HG03460 (cell line): ENCODE measurements around the gene TBCCD1.
"Not testable (repeated sequence)": the region's sequence is repeated elsewhere in the genome, so short reads cannot be mapped to it uniquely, and the experiment has no call there.

ENCODE experiments used
- ATAC-seq: cut with Tn5 transposase; IDR thresholded peaks from one replicate; pipeline ENCODE4 v1.9.1; 2021; ENCODE audit not compliant: unreplicated experiment

The TBCCD1 gene

DNA sequence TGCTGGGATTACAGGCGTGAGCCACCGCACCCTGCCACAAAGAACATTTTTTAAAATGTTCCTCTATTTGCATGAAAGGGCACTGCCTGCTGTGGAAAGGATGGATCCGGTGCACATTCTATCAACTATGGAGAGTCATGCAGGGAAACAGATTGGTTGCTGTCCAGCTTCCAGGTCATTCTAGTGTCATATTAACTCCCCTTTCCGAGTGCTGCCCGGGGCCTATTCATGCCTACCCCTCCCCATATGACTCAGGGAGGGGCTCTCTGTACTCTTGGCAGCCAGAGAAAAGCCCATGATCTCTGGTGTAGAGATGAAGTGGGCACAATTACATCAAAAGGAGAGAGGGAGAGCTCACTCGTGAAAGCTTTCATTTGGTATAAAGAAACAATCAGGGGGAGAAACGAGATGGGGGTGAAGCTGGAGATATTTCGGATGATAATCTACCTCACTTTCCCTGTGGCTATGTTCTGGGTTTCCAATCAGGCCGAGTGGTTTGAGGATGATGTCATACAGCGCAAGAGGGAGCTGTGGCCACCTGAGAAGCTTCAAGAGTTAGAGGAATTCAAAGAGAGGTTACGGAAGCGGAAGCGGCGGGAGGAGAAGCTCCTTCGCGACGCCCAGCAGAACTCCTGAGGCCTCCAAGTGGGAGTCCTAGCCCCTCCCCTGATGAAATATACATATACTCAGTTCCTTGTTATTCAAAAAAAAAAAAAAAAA lies 29.6 kb upstream of the TBCCD1 start:
- ATAC-seq: no peak

DNA sequence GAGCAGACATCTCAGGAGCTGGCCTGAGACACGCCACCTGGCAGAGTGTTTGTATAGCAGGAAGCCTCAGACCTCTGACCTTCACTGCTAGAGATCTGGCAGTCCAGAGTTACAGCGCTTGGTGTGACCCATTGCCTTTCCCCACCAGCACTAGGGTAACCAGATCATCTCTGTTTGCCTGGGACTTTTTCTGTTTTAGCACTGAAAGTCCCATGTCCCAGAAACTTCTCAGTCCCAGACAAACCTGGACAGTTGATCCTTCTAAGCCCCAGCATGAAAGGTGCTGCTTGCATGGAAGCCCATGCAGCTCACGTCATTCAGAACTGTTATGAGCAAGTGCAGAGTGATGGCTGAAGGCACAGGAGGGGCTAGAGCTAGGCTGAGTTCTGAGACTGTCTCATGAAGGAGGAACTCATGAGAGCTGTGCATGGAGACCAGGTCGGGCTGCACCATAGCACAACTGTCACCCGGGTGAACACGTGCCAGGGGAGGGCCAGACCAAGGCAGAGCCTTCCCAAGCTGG lies 27.5 kb upstream of the TBCCD1 start:
- ATAC-seq: no peak

DNA sequence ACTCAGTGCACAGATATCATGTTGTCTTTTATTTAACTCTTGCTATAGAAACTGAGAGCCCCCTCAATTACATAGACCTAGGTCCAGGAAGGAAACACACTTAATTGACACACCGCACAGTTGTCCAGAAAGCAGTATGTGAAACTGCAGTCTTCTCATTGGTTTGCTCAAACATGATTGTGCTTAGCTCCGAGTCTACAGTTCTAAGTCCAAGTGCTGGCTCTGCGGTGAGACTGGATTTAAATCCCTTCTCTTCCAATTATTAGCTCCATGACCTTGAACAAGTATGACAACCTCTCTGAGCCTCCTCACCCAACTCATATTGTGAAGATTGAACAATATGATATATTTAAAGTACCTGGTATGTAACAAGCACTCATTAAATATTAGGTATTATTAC lies 26.7 kb upstream of the TBCCD1 start:
- no peak for ATAC-seq

- no peak for ATAC-seq
Observed at GRCh38 chr3:186592682-186593081, 25.5 kb upstream of the TBCCD1 start.

- ATAC-seq: no peak
Observed at GRCh38 chr3:186590580-186591295, 23.6 kb upstream of the TBCCD1 start.

DNA sequence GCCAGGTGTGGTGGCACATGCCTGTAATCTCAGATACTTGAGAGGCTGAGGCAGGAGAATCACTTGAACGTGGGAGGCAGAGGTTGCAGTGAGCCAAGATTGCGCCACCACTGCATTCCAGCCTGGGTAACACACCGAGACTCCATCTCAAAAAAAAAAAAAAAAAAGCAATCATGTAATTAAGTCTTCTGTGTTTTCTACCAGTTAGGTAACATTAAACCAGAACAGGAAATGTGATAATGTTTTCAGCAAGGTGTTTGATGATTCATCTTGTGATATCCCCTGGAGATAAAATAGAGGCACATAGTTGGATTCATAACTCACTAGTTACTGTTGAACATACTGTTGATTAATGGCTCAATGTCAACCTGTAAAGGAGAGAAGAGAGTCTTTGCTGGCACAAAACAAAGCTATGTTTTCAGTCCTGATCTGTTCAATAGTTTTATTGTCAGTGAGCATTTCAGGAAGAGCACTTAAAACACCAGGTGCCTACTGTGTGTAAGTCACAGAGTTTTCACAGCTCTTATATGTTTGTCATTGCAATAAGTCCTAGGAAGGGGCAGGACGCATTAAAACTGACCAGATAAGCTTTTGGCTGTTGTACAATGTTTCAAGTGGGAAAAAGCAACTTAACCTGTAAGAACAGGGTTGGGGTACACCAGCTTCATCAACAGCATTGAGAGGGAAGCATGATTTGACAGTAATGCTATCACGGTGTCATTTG lies 22.9 kb upstream of the TBCCD1 start:
- no peak for ATAC-seq

GRCh38 chr3:186589121-186589520 lies 22.0 kb upstream of the TBCCD1 start:
- no peak for ATAC-seq

DNA sequence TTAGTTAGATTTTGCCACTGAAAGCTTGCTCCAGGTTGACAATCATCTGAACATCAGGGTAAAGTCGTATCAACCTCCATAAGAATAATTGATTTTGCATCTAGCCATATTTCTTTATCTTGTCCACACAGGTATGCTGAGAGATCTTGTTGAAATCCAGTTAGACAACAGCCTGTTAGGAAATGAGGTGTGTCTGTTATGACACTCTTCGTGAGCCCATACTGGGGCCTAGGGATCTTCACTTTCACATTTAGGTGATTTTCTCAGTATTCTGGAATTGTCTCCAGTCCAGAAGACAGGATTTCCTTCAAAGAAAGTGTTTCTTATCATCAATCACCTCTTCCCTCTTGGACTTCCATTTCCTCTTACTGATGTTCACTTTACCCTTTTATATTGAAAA lies 21.5 kb upstream of the TBCCD1 start:
- no peak for ATAC-seq

GRCh38 chr3:186587183-186587582 lies 20.0 kb upstream of the TBCCD1 start:
- ATAC-seq: no peak

DNA sequence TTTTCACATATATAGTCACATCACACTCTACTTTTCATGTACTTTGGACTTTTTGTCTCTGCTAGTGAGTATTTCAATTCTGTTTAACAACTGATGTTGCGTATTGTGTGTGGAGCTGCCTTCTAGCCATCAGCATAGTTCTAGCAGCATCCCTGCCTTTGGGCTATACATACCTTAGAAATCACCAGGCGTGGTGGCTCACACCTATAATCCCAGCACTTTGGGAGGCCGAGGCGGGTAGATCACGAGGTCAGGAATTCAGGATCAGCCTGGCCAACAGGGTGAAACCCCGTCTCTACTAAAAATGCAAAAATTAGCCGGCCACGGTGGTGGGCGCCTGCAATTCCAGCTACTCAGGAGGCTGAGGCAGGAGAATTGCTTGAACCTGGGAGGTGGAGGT lies 19.1 kb upstream of the TBCCD1 start:
- not testable (repeated sequence) for ATAC-seq

DNA sequence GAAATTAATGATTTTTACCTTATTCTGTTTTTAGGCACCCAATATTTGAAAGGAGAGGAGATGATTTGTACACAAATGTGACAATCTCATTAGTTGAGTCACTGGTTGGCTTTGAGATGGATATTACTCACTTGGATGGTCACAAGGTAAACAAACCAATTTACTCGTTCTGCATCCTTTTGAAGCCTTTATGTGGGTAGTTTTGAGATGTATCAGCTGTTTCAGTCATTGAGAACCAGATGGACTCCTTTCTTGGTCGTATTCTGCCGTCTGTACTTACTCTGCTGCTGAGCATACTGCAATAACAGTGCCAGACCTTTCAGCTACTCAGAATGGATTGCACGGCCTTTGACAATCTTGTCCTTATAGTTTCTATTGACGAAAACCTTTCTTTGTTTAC lies 16.7 kb upstream of the TBCCD1 start:
- no peak for ATAC-seq

DNA sequence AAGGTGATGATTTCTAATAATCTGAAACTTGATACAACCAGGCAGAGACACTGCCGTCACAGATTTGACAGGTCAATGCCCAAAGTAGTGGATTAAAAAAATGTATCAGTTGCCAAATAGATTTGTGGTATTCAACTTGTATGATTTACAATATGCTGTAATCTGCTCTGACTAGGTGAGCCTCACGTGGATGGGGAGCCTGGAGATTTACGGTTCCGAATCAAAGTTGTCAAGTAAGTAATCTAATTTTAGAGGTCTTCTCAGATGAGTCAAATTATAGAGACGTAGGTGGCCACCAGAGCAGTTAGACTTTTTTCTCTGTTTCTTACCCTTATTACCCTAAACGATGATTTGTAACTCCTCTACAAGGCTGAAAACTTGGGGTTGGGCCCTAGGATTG lies 15.4 kb upstream of the TBCCD1 start:
- ATAC-seq: no peak

DNA sequence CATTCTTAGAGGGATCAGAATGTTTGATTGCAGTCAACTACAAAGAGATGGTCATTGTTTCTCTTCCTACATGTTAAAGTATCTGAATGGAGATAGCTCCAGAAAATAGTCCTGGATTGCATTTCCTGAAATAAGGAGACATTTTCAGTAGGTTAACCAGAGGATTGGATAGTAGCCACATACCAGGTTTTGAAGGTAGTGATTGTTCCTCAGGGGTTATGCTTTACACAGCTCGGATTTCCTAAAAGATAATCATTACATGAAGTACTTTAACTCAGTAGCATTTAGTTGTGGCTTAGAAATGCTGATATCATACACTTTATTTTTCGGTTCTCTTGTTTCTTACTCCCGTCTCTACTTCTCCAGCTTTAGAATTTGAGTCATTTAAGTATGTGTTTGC lies 13.6 kb upstream of the TBCCD1 start:
- ATAC-seq: no peak

DNA sequence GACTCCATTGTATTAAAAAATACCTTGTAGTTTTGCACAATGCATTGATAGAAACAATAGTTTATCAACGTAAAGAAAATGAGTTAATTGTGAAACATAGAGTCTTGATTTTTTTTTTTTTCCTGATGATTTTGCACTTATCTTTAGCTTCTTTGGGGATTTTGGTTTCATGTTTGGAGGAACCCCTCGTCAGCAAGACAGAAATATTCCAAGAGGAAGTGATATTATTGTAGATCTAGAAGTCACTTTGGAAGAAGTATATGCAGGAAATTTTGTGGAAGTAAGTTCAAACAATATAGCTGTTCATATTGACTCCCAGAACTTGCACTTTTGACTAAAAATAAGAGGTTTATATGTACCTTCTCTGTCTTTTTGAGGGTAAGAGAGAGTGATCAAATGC lies 10.4 kb upstream of the TBCCD1 start:
- no peak for ATAC-seq

DNA sequence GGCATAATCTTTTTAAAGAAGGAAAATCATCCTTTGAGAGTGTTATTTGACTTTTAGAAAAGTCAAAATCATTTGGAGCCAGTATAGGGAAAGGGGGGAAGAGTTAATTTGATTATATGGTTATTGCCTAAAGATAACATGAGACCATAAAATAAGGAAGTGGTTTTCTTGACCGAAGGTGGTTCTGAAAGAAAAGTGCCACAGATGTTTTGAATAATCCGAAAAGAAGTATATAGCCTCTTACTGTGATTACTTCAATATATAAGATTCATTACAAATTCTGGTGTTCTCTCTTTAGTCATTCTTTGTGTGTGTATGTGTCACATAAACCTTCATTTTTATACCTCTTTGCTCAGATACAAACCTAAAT lies 4.5 kb upstream of the TBCCD1 start:
- no peak for ATAC-seq

- no peak for ATAC-seq
Observed at GRCh38 chr3:186570941-186571643, 4.0 kb upstream of the TBCCD1 start.

DNA sequence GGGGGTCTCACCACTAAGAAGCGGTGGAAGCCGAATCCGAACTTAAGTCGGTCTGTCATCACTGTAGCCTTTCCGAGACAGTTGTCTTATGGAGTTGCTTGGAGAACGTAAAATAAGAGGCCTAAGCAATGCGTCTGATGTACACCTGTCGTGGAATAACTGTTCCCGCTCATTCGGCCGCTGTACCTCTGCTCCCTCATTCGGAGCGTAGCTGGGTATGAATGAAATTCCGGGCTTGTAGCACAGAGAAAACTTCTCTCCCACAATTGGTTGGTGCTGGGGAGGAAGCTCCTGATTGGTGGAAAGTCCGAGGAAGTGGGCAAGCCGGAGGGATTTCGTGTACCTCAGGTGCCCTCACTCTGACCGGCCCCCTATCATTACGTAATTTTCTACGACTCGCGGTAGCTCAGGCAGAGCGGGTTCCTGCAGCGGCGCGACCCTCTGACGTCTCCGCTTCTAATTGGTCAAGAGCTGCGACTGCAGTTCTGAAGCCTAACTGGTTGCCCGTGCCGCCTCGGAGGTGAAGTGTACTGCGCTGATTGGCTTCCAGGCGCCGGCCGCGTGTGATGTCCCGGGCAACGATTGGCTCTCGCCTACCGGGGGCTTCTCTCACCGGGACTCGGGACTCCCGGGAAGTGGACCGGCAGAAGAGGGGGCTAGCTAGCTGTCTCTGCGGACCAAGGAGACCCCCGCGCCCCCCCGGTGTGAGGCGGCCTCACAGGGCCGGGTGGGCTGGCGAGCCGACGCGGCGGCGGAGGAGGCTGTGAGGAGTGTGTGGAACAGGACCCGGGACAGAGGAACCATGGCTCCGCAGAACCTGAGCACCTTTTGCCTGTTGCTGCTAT lies 3.2 kb upstream of the TBCCD1 start, which contains the start of gene DNAJB11:
Gene DNAJB11 (plus strand): TSS at position 625 of the 845 bp plus-strand sequence. CDS start 178 bp downstream, at position 803.
- peak; percentile 89 for ATAC-seq

DNA sequence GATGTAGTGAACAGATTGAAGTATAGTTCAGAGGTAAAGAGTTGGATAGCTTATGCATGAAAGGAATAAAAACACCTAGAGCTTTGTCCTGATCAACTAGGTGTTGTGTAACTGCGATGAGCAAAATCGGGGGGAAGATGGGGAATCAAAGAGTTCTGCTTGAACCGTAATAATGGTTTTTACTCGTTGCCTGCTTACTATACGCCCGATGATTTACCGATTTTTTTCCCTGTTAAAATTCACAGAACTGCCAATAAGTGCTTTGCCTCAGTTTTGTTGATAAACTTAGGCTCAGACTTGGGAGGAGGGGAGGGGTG lies 2.6 kb upstream of the TBCCD1 start:
- no peak for ATAC-seq

DNA sequence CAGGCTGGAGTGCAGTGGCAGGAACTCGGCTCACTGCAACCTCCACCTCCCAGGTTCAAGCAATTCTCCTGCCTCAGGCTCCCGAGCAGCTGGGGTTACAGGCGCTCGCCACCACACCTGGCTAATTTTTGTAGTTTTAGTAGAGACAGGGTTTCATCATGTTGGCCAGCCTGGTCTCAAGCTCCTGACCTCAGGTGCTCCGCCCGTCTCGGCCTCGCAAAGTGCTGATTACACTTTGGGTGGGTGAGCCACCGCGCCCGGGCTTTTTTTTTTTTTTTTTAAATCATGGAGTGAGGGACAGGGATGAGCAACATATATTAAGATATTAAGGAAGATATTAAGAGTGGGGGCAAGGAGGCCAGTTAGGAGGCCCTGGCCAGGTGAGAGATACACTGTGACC lies 2.2 kb upstream of the TBCCD1 start:
- not testable (repeated sequence) for ATAC-seq

- ATAC-seq: no peak
Observed at GRCh38 chr3:186566772-186567071, 417 bp downstream of the TBCCD1 start.

GRCh38 chr3:186564586-186564985 lies 2.6 kb downstream of the TBCCD1 start:
- ATAC-seq: no peak
